Sigmoid colon (tissue), 3 donors: Measurements from ENCODE around the gene ZNF407.

Experiments used
- CTCF ChIP-seq, 4 experiments: fragments of 450-650 bp in 3 of 4; fragments of 200-600 bp in 1 of 4; IDR thresholded peaks; one replicate each; pipeline ENCODE4 v1.5.1; 2016 to 2019; ENCODE audit warnings: antibody characterized with exemption in 4 of 4, mild to moderate bottlenecking in 3 of 4, moderate library complexity in 2 of 4
- POLR2A ChIP-seq, 2 donors: fragments of 450-650 bp; IDR thresholded peaks; one replicate each; pipeline ENCODE4 v1.6.1; 2016; ENCODE audit warnings: antibody characterized with exemption in 2 of 2, mild to moderate bottlenecking in 2 of 2, moderate library complexity in 2 of 2

GRCh38 chr18:74862094-74862493 is 264.4 kb downstream of the ZNF407 start:
- TF ChIP-seq POLR2A (IDR thresholded peaks at IDR 0.05) (no peak), CTCF (IDR thresholded peaks at IDR 0.05) (no peak)
